Umbilical cord (tissue), 2 donors: Measurements from ENCODE around the gene USP25. TPM values are rescaled to one million over a fixed set of nuclear protein-coding genes. Genes with fewer than 3 reads are reported as not detected.

Experiments
- DNase-seq: peaks from one replicate; pipeline ENCODE4 v3.0.0-alpha.2; 2015; ENCODE audit warnings: low spot score
- total RNA-seq: library from RNA; depleted of rRNA; stranded (reverse); fragments of >200 nt; gene quantifications from one replicate; pipeline ENCODE4 v1.2.3, GENCODE V29; 2014; ENCODE audit warnings: low replicate concordance; ENCODE audit not compliant: insufficient read depth

Gene USP25, protein sequence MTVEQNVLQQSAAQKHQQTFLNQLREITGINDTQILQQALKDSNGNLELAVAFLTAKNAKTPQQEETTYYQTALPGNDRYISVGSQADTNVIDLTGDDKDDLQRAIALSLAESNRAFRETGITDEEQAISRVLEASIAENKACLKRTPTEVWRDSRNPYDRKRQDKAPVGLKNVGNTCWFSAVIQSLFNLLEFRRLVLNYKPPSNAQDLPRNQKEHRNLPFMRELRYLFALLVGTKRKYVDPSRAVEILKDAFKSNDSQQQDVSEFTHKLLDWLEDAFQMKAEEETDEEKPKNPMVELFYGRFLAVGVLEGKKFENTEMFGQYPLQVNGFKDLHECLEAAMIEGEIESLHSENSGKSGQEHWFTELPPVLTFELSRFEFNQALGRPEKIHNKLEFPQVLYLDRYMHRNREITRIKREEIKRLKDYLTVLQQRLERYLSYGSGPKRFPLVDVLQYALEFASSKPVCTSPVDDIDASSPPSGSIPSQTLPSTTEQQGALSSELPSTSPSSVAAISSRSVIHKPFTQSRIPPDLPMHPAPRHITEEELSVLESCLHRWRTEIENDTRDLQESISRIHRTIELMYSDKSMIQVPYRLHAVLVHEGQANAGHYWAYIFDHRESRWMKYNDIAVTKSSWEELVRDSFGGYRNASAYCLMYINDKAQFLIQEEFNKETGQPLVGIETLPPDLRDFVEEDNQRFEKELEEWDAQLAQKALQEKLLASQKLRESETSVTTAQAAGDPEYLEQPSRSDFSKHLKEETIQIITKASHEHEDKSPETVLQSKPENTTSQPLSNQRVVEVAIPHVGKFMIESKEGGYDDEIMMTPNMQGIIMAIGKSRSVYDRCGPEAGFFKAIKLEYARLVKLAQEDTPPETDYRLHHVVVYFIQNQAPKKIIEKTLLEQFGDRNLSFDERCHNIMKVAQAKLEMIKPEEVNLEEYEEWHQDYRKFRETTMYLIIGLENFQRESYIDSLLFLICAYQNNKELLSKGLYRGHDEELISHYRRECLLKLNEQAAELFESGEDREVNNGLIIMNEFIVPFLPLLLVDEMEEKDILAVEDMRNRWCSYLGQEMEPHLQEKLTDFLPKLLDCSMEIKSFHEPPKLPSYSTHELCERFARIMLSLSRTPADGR
- 96.3 TPM for total RNA-seq

DNA sequence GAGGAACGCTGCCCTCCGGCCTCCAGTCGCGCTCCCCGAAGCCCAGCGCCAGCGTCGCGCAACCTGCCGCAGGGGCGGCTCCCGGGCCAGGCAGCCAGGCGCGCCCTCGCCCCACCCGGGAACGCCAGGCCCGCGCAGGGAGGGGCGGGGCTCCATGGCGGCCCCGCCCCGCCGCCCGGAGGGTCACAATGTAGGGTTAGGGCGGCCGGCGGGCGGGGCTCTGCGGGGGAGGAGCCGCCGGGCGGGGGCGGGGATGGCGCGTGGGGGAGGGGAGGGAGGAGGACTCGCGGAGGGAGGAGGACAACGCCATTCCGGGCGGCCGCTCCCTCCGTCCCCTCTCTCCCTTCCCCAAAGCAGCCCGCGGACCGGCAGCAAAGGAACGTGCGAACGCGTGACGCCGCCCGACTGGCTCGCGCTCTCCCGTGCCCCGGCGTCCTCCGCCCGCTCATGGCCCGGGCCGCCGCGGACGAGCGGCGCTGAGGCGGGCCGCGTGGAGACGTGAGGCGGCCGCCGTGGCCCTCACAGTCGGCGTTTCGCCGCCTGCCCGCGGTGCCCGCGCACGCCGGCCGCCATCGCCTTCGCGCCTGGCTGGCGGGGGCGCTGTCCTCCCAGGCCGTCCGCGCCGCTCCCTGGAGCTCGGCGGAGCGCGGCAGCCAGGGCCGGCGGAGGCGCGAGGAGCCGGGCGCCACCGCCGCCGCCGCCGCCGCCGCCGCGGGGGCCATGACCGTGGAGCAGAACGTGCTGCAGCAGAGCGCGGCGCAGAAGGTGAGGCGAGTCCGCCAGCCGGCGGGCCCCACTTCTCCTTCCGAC, at the start of gene USP25:
Gene USP25 (plus strand): TSS at position 309 of the 810 bp plus-strand sequence. CDS start 412 bp downstream, at position 721.
- DNase-seq, result peak; percentile 87

DNA sequence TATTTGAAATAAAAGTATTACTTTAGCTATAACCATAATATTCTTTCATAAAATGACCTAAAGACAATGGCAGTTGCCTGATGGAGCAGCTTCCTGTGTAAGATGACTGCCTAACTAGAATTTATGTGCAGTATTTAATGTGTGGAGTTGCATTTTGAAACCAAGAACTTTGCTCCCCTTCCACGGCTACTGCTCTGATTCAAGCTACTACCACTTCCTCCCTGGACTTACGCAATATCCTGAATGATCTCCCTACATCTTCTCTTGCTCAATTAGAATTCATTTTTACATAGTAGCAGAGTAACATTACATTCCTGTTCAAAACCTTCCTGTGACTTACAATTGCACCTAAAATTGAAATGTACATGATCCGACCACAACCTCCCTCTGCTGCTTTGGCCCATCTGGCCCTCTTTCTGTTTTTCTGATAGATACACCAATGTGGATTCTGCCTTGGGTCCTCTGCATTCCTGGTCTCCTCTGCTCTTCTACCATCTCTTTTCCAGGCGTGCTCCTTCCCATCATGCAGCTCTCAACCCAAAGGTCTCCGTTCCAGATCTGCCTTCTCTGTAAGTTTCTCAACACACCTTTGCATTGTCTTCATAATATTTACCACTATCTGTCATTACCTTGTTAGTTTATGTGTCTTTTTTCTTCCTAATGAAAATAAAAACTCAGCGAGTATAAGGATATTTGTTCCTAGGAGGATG, 47.4 kb upstream of the USP25 start:
- DNase-seq, result no peak

- DNase-seq, result no peak
Observed at GRCh38 chr21:15682977-15683376, 46.8 kb upstream of the USP25 start.

DNA sequence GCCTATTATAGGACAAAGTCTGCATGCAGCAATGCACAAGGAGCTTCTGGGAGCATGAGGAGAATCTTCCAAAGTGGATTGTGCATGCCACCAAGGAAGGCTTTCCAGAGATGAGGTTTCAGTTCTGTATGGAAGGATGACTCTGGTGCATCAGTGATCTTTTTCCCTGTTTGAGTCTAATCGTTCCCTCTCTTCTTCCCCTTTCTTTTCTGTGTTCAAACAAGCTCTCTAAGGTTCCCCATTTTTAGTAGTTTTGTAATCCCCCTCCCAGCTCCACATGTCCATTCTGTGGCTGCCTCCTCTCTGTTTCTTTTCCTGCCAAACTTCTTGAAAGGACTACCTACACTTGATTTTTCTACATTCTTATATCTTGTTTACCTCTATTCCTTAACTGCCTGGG, 43.3 kb upstream of the USP25 start:
- DNase-seq, result no peak

GRCh38 chr21:15687208-15687607, 42.6 kb upstream of the USP25 start:
- no peak for DNase-seq

DNA sequence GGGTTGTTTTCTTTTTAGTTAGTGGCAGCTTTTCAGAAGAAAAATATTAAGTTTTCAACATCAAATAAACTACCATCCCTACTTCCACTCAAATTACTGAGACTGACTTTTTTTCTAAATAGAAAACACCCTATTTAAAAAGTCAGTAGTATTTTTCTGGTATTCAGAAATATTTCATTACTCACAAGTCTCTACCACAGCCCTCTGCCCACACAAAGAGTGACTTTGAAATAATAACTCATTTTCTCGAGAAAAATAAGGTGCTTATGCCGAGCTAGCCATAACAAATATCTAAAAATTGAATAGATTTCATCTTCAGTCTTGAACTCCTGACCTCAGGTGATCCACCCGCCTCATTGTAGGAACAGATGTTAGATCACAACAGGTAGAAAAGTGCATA, 41.8 kb upstream of the USP25 start:
- no peak for DNase-seq

DNA sequence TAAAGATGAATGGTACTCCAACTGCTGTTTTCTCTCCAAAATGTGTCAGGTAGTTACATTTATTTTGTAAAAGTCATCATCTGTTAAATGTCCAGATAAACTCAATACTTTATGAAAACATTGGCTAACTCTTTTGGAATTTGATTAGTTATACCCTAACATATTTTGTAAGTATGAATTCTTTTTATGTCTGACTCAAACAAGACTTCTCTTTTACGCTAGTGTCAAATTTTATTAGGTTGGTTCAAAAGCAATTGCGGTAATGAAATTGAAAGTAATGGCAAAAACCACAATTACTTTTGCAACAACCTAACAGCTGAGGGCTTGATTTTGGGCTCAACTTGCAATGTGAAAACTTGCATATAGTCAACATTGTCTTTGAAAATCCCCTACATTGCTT, 41.0 kb upstream of the USP25 start:
- DNase-seq, result no peak

- no peak for DNase-seq
Observed at GRCh38 chr21:15692711-15693110, 37.1 kb upstream of the USP25 start.

DNA sequence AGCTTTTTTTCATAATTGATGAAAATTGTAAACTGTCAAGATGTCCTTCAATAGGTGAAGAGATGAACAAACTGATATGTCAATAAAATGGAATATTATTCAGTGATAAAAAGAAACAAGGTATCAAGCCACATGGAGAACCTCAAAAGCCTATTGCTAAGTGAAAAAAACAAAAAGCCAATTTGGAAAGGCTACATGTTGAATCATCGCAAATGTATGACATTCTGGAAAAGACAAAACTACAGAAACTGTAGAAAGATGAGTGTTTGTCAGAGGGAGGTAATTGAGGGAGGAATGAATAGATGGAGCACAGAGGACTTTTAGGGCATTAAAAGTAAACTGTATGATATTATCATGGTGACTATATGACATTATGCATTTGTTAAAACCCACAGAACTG, 34.5 kb upstream of the USP25 start:
- no peak for DNase-seq

DNA sequence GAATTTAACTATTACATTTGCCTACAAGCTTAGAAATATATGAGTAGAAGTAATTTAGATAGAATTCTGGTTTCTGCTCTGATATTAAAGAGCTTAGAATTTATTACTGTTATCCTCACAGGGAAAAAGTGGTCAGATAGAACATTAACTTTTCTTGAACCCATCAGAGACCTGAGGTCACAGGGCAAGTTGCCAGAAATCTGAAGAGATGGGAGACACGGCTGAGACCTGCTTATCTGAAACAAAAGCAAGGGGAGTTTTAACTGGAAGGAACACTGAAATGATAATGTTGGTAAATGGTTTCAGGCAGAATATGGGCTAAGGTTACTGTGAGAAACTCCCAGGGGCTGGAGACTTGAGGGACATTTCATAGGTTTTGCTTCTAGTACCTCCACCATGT, 28.0 kb upstream of the USP25 start:
- DNase-seq, result no peak

DNA sequence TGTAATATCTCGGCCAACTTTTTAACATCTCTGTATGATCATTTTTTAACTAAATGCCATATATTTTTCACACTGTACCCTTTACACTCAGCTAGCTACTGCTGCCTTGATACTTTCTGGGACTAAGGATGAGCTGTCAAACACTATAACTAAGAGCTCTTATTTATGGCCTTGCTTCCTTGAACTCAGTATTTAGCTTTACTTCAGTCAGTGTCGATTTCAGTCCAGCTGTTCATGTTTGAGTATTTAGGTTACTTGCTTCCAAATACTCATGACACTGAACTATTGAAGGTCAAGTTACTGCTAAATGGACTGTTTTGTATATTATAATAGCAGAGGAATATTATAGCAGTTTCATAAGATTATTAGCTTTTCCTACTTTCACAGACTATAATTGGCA, 25.9 kb upstream of the USP25 start:
- no peak for DNase-seq

GRCh38 chr21:15706696-15707095, 23.1 kb upstream of the USP25 start:
- peak; percentile 43 for DNase-seq

DNA sequence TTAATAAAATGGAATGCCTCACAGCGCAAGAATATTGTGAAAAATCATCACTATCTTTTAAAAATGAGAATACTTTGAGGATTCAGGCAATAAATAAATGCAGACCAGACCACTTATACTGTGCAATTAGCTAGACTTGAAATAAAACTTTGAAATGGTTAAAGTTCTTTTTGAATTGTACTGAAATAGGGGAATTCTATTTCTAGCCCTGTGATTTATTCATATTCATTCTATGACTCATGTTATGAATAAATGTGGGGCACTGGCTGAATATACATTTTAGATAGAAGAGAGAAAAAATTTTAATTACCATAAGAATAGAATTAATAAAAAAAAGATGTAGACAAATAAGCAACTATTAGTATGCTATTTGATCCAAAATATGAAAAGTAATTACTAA, 16.4 kb upstream of the USP25 start:
- no peak for DNase-seq

GRCh38 chr21:15718711-15719110, 11.1 kb upstream of the USP25 start:
- DNase-seq, result no peak

DNA sequence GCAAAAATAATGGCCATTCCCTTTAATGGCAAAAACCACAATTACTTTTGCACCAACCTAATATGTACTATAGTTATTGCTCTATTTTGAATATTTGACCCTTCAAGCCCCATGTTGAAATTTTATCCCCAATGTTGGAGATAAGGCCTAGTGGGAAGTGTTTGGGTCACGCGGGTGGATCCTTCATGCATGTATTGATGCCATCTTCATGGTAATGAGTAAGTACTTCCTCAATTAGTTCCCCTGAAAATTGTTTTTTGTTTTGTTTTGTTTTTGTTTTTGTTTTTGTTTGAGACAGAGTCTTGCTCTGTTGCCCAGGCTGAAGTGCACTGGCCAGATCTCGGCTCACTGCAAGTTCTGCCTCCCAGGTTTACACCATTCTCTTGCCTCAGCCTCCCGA, 9.8 kb upstream of the USP25 start:
- DNase-seq, result no peak

DNA sequence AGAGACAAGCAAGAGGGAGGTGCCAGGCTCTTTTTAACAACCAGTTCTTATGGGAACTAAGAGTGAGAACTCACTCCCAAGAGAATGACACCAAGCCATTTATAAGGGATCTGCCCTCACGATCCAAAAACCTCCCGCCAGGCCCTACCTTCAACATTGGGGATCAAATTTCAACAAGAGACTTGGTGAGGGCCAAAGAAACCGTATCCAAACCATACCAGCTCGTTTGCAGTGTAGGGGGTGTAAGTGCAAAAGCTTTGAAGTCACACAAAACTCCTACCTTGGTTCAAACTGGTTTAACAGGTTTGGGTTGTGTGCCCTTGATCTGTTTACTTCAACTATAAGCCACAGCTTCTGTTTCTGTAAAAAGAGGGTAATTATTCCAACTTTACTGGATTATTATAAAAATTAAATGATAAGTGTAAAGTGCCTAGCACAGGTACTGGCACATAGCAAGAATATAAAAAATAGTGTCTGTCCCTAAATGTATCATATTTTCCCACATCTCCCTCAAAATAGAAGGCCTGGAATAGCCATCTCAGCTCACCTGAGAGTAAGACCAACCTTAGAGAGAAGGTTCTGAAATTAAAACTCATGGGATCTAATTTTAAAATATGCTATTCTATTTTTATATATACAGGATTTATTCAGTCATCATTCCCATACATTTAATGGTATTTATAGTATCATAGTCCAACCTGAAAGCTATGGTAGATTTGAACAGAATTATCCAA, 7.0 kb upstream of the USP25 start:
- no peak for DNase-seq

DNA sequence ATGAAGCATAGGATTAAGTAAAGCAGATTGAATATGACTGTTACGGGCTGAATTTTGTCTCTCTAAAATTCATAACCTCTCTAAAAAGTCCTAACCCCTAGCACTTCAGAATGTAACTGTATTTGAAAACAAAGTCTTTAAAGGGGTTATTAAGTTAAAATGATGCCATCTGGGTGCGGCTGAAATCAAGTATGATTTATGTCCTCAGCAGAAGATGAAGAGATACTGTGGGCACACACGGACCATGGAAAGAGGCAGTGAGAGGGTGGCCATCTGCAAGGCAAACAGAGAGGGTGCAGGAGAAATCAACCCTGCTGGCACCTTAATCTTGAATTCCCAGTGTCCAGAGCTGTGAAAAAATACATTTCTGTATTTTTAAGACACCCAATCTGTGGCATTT, 3.8 kb upstream of the USP25 start:
- DNase-seq, result no peak

DNA sequence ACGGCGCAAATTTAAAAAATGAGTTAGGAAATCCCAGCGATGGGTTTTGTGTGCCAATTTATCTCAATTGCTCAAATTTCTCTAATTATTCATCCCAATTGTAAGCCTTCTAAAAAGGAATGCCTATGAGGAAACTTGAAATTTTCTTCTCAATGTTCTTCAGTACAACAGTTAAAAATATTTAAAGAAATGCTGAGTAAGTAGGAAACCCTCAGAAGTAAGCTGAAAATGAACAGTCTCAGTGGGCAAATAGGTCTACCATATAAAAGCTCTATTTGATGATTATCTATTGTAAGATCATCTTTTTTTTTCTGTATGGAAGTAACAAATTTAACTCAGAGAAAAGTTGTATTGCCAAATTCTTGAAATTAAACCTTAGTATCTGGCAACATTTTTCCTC, 1.7 kb upstream of the USP25 start:
- DNase-seq, result no peak

DNA sequence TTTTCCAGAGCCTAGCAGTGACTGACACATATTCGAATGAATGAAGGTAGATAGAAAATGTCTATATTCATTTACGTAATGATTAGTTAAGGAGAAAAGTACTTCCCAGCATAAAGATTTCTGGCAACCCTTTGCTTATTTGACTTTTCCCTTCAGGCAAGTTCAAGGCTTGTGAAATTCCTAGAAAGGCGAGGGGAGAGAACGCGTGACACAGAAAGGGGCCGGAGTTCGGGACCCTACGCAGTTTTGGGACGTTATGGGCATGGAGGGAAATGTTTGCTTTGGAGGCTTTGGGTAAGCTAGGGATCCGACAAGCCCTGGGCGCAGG, 472 bp upstream of the USP25 start:
- no peak for DNase-seq
